Stimulated activated naive CD8-positive, alpha-beta T cell treated with anti-CD3 and anti-CD28 coated beads, Interleukin-15, Interleukin-2, amounts not matched to agents 100 ng/mL and 50 ng/mL, for 24 hours (primary cell): Measurements from ENCODE around the gene APOBEC3C.
"Not testable (repeated sequence)": the region's sequence is repeated elsewhere in the genome, so short reads cannot be mapped to it uniquely, and the experiment has no call there.

Source experiments
- H3K27ac Mint-ChIP-seq: one replicate; pipeline ENCODE4 v1.8.0; 2021; ENCODE audit warnings: mild to moderate bottlenecking, mixed read lengths
- H3K27me3 Mint-ChIP-seq: one replicate; pipeline ENCODE4 v1.8.0; 2021; ENCODE audit warnings: mixed read lengths
- H3K36me3 Mint-ChIP-seq: one replicate; pipeline ENCODE4 v1.8.0; 2021; ENCODE audit warnings: low read depth, mixed read lengths
- H3K4me1 Mint-ChIP-seq: one replicate; pipeline ENCODE4 v1.8.0; 2021; ENCODE audit warnings: low read depth, mixed read lengths
- H3K4me3 Mint-ChIP-seq: one replicate; pipeline ENCODE4 v1.8.0; 2021; ENCODE audit warnings: mild to moderate bottlenecking, mixed read lengths
- H3K9me3 Mint-ChIP-seq: one replicate; pipeline ENCODE4 v1.8.0; 2021; ENCODE audit warnings: mixed read lengths

The APOBEC3C gene

DNA sequence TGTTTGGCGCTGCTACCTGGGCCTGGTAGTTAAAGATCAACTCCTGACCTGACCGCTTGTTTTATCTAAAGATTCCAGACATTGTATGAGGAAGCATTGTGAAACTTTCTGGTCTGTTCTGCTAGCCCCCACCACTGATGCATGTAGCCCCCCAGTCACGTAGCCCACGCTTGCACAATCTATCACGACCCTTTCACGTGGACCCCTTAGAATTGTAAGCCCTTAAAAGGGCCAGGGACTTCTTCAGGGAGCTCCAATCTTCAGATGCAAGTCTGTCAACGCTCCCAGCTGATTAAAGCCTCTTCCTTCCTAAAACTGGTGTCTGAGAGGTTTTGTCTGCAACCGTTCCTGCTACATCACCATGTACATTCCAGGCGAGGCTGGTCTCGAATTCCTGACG is 41.6 kb downstream of the APOBEC3C start:
- no peak overlapping the region for H3K27ac Mint-ChIP-seq
- H3K4me3 Mint-ChIP-seq, result no peak overlapping the region
- H3K4me1 Mint-ChIP-seq, result peaks cover 2% of the 10 kb centered on the region
- H3K9me3 Mint-ChIP-seq, result no peaks in the 10 kb centered on the region
- no peaks in the 10 kb centered on the region for H3K27me3 Mint-ChIP-seq
- no peaks in the 10 kb centered on the region for H3K36me3 Mint-ChIP-seq

DNA sequence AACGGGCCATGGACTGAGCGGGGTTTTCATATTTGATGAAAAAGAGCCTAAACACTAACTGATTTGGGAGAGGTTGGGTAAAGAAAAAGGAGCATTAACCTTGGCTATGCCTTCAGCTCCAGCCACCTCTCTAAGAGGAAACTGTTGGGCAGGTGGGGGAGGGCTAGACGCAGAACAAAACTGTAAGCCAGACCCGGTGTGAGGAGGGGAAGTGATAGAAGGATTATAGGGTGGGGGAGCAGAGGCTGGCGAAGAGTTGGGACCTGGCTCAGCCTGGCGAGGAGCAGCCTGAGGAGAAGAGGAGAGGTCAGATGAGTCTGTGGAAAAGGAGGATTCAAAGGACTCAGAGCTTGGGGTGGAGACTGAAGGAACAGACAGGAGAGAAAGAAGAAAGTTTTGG is 47.2 kb downstream of the APOBEC3C start:
- H3K27ac Mint-ChIP-seq, H3K4me1 Mint-ChIP-seq, H3K9me3 Mint-ChIP-seq, H3K27me3 Mint-ChIP-seq, H3K36me3 Mint-ChIP-seq, H3K4me3 Mint-ChIP-seq: not testable (repeated sequence)

DNA sequence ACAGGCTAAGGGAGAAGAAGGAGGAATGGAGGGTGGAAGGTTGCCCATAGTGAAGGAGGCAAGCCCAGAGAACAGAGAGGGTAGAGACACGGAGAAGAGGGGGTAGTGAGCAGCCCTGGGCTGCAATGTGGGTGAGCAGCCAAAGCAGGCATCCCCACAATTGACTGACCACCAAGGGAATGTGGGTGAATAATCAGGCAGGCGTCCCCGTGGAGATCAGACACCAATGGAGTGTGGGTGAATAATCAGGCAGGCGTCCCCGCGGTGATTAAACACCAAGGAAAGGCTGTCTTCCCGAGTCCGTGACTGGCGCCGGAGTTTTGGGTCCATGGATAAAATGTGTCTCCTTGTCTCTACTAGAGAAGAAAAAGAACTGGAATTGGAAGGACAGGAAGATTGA is 47.9 kb downstream of the APOBEC3C start:
- not testable (repeated sequence) for H3K27me3 Mint-ChIP-seq, H3K36me3 Mint-ChIP-seq, H3K9me3 Mint-ChIP-seq, H3K4me1 Mint-ChIP-seq, H3K27ac Mint-ChIP-seq, H3K4me3 Mint-ChIP-seq

DNA sequence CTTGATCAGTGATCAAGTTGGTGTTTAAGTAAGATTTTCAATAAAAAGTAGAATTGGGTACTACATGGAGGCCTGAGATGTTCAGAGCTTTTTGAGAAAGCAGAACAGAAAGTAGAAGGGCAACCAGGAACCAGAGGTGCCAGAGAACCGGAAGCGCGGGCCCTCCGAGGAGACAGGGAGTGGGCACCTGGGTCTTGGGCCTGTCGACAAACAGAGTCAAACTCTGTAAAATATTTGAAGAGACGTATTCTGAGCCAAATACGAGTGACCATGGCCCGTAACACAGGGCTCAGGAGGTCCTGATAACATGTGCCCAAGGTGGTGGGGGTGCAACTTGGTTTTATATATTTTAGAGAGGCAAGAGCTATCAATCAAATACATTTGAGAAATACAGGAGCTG is 49.8 kb downstream of the APOBEC3C start:
- not testable (repeated sequence) for H3K4me3 Mint-ChIP-seq, H3K27me3 Mint-ChIP-seq, H3K36me3 Mint-ChIP-seq, H3K4me1 Mint-ChIP-seq, H3K9me3 Mint-ChIP-seq
- peak overlapping the region; percentile 85 for H3K27ac Mint-ChIP-seq

DNA sequence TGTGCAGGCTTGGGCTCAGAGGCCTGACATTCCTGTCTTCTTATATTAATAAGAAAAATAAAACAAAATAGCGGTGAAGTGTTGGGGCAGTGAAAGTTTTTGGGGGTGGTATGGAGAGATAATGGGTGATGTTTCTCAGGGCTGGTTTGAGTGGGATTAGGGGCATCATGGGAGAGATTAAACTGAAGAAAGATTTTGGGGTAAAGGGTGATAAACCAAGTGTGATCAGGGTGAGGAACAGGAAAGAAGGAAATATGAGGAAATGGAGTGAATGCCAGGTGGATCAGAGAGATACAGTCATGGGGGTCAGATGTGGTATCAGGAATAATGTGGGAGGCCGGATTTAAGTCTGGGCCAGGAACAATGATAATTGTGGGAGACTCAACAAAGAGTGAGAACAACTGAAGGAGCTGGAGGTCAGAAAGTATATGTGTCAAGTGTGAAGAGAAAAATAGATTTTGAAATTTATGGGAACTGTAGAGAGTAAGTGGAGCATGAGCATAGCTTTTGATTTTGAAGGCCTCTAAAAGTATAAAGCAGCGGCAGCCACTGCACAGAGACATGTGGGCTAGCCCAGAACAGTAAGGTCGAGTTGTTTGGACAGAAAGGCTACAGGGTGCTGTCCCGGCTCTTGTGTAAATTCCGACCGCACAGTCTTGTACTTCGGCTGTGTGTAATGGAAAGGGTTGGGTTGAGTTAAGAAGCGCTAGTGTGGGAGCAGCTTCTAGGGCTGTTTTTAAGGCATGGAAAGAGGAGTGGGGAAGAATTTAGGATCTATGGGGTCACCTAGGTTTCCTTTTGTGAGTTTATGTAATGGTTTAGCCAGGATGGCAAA is 52.6 kb downstream of the APOBEC3C start:
- not testable (repeated sequence) for H3K9me3 Mint-ChIP-seq, H3K27ac Mint-ChIP-seq, H3K4me1 Mint-ChIP-seq, H3K27me3 Mint-ChIP-seq, H3K36me3 Mint-ChIP-seq, H3K4me3 Mint-ChIP-seq

DNA sequence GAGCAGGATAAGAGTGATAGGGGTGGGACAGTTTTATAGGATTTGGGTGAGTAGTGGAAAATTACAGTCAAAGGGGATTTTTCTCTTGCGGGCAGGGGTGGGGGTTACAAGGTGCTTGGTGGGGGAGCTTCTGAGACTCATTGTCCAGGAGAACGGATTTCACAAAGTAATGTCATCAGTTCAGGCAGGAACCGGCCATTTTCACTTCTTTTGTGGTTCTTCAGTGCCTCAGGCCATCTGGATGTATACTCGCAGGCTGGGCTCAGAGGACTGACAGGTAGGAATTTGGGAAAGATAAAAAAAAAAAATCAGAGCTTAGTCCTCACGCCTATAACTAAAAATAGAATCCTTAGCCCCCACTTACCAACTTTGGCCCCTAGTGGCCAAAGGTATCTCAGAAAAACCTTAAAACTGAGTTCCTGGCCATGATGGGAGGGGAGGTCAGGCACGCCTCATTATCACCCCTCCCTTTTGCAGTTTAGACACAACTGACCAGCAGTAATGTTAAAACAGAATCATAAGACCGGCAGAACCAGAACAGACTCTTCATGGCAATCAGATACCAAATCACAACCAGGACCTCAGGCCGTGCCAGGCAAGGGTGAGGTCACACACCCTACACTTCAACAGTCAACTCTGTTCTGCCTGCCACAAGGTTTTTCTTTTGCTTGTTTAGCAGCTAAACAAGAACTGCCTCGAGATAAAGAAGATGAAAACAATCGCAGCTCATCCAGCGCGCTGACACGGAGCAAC is 54.2 kb downstream of the APOBEC3C start:
- peaks cover 3% of the 10 kb centered on the region for H3K9me3 Mint-ChIP-seq
- no peak overlapping the region for H3K27ac Mint-ChIP-seq
- H3K27me3 Mint-ChIP-seq, result no peaks in the 10 kb centered on the region
- no peak overlapping the region for H3K4me3 Mint-ChIP-seq
- H3K4me1 Mint-ChIP-seq, result peaks cover 14% of the 10 kb centered on the region
- H3K36me3 Mint-ChIP-seq, result no peaks in the 10 kb centered on the region
